Germinal center (tissue), 1 donor: ENCODE results near the gene THSD4.

Source experiments
- DNase-seq: peaks from one replicate; pipeline ENCODE4 v3.0.0; 2012; ENCODE audit warnings: mixed read lengths, low spot score

The THSD4 gene

GRCh38 chr15:71588746-71589145 lies 473.5 kb downstream of the THSD4 start:
- DNase-seq, result no peak

DNA sequence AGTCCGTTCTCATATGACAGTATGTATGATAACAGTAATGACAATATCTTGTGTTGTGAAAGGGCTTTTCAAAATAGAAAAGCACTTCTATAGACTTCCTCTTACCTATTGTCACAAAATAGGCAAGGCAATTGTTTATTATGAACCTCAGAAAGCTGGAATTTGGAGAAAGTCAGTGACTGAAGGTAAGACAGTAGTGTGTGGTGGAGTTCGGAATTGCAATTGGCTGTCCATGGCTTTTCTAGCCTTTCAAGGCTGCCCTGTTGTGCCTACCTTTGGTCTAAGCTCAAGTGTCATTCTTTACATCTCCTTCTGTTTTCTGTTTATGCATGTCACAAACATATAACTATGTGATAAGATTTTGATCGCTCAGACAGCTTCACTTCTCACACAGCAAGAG lies 475.8 kb downstream of the THSD4 start:
- DNase-seq, result no peak

- DNase-seq, result no peak
These were observed 476.9 kb downstream of the THSD4 start for GRCh38 chr15:71592203-71592602.

GRCh38 chr15:71595846-71596553 lies 480.7 kb downstream of the THSD4 start:
- no peak for DNase-seq

GRCh38 chr15:71596672-71597071 lies 481.4 kb downstream of the THSD4 start:
- DNase-seq, result no peak

DNA sequence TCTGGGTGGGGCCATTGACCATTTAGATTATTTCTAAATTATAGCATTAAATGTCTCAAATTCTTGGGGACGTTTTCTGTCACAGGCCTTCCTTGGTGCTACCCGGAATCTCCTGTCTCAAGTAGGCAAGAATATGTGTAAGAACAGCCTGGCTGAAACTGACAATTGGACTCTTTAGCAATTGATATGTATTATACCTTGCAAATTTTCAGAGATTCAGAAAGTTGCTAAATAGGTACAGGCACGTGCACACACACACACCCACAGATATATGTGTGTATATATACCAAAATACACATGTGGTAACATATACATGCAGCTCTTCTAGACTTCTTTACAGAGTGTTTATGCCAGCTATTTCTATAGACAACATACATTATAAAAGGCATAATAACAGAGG lies 481.9 kb downstream of the THSD4 start:
- DNase-seq, result no peak

DNA sequence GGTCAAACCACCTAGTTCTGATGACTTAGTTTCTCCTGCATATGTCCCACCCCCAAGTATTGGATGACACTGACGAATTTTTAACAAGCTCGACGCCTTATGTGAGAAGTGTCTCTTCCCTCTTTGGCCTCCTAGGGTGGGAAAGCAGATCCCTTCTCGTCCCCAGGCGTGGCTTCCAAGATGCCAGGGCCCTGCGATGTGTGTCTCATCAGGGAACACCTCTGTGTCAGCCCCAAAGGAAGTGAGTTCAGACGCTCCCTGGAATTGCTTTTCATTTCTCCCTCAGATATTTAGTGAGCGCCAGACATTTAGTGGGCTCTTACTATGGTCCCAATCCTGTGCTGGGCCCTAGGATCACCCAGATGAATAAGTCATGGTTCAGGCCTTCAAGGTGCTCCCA lies 482.4 kb downstream of the THSD4 start:
- DNase-seq, result no peak

GRCh38 chr15:71598741-71599140 lies 483.5 kb downstream of the THSD4 start:
- no peak for DNase-seq

DNA sequence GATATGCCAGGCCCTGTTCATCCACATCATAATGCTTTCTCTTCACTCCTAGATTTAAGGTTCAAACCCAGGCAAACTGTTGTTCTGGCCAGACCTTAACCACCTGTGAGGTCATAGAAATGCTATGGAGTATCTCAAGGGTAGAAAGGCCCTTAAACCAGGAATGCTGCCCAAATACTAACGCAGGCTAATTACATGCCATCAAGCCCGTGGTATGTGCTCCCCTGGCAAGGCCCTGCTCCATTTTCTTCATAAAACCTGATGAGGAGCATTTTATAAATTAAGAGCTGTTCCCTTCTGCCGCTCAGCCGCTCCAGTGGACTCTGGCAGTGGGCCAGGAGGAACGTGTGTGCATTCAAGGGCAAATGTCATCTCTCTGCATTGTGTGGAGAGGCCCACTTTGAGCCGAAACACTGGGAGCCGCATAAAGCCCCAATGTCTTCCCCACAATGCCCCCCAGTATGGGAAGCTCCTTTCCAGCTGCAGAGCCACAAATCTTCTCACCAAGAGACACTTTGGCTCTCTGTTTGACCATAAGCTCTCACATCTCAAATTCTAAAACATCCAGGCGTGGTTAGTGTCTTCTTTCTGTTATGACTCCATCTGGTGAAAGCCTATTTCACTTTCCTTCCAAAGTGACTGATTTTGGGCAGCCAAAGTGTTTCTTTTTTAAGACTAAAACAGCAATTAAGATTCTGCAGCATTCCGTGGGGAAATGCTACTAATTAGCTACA lies 484.3 kb downstream of the THSD4 start:
- DNase-seq, result no peak

GRCh38 chr15:71600237-71600636 lies 485.0 kb downstream of the THSD4 start:
- no peak for DNase-seq

GRCh38 chr15:71601038-71601834 lies 486.0 kb downstream of the THSD4 start:
- no peak for DNase-seq

DNA sequence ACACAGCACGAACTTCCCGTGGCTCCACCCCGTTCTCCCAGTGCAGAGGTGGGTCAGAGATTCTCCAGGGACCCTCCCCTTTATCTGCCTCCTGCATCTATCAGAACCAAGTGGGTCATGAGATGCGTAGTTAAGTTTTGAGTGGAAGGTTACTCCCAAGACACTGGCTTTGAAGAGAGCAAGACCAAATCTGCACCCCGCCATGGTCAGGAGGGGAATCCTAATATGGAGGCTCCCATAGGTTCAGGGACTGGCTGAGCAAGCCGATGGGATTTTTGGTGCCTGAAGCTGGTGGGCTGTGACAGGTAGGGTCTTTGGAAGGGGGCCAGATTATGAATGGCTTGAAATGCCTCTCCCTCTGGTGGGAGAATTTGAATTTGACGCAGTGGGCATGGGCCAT lies 488.1 kb downstream of the THSD4 start:
- no peak for DNase-seq

DNA sequence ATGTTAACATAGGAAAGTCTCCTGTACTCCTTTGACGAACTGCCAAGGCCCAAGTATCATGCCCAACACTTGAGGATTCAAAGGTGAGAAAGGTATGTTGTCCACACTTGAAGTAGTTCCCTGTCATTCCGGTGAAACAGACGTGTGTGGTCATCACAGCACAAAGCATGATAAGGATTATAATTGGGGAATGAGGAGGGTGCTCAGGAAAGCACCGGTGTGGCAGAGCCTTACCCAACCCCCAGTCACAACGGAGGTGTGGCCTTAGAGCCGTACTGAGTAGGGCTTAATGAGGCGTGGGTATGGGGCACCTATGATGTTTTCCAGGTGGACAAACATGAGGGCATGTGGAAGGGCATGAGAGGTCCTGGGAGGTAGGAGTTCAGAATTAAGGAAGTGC lies 492.1 kb downstream of the THSD4 start:
- no peak for DNase-seq

DNA sequence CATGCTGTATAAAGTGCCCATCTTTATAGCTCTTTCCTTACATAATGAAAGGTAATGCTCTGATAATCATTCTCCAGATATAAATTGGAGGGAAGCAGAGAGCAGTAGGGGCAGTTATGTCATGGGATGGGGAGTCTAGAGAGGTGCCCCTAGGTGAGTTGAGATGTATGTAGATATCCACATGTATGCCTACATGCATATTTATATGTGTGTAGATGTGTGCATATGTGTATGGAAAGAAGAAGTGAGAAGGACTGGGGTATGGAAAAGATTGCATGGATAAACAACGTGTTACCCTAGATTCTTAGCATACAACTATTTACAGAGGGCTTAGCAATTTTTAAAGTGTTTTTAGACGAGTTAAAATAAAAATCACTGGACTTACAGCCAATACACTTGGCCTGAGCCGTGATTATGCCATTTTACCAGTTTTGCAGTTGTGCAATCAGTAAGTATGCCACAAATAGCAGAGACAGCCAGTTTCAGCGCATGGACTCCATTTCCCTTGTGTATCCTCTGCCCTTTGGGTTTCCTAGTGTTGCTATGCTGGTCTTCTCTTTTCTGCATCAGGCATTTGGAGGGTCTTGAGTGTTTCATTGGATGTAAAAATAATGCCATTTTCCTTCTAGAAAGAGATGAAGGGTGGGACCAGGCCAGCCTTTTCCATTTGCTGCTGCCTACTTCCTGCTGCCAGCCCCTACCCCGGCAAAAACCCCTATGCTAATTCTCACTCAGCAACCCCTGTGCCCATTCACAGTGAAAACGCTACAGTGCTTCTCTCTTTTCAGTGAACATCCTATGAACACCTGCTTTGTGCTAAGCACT lies 495.7 kb downstream of the THSD4 start:
- no peak for DNase-seq

DNA sequence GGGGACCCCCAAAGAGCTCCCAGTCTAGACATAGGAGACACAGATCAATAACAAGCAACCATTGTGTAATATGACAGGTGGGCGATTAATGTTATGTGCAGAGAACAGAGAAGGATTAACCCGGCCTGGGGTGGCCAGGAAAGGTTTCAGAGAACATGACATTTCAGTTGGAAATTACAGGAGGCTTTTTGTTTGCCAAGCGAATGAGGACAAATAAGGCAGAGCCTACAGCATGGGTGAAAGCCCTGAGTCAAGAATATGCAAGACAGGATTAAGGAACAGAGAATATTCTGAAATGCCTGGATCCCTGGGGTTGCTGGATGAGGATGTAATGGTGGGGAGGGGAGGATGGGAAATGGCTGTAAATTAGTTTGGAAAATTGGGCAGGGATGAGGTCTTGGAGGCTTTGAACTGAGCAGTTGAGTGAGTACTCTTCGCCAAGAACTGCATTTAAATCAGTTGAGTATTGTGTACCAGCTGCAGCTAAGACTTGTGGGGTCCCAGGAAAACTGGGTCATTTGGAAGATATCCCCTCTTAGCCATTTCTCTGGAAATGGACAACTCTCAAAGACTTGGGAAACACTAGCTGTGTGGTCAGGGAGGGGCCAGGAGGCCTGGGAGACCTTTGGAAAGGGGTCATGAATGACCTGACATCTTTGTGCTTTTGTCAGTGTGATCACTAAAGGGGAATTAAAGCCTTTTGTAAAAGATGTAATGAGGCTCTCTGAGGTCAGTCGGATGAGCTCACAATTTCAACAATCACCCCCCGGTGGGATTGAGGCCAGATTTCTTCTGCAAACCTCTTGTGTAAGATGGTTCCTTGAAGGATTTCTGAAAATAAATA lies 496.5 kb downstream of the THSD4 start:
- DNase-seq, result no peak

GRCh38 chr15:71612397-71612722 lies 497.1 kb downstream of the THSD4 start:
- no peak for DNase-seq

- no peak for DNase-seq
These were observed 497.6 kb downstream of the THSD4 start for GRCh38 chr15:71612869-71613268.

DNA sequence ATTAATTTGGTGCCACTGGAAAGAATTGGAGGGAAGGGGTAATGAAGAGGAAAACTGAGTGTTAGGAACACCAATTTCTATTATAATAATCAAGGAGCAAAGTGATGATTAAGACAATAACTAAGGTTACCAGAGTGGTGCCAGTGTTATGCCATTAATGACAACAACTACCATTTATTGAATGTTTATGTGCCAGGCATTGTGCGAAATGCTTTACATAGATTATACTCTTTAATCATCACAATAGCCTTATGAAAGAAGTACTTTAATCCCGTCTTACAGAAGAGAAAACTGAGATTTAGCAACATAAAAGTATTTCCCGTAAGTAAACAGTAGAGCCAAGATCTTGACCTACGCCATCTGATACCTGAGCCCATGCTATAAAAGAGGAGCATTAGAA lies 507.8 kb downstream of the THSD4 start:
- DNase-seq, result no peak

GRCh38 chr15:71626596-71627088 lies 511.4 kb downstream of the THSD4 start:
- DNase-seq, result no peak

- DNase-seq, result no peak
These were observed 511.9 kb downstream of the THSD4 start for GRCh38 chr15:71627188-71627587.

DNA sequence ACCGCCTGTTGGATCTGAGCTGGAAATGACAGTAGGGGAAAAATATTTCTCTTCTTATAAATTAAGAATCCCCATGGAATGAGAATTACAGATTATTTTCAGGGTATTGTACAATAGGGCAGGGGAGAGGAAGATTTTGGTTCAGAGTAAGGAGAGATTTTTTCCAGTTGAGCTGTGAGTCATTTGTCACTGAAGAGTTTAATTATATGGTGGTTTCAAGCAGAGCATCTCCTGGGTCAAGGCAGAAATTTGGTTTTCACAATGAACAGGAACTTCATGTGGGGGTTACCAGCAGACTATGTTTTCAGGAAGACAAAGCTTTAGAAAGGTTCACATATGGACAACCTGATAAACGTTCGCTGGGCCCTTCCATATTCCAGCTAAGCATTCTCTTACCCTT lies 512.3 kb downstream of the THSD4 start:
- DNase-seq, result no peak
